HG03064 (cell line): ENCODE data around the gene YAE1.
"Not testable (repeated sequence)": the region's sequence is repeated elsewhere in the genome, so short reads cannot be mapped to it uniquely, and the experiment has no call there.

Experiments used
- ATAC-seq: cut with Tn5 transposase; IDR thresholded peaks from one replicate; pipeline ENCODE4 v1.9.1; 2021; ENCODE audit warnings: low read depth; ENCODE audit not compliant: unreplicated experiment

YAE1 gene

GRCh38 chr7:39566023-39566921 is at the start of gene YAE1:
Gene YAE1, plus strand, starts transcription at chr7:39566404. Its CDS starts 15 bp downstream, at chr7:39566419.
- ATAC-seq: peak; percentile 97

- ATAC-seq: no peak
Observed at GRCh38 chr7:39516498-39516897, 49.7 kb upstream of the YAE1 start.

GRCh38 chr7:39517240-39517639 is 49.0 kb upstream of the YAE1 start:
- ATAC-seq: no peak

- no peak for ATAC-seq
Observed at GRCh38 chr7:39525926-39526325, 40.3 kb upstream of the YAE1 start.

GRCh38 chr7:39526666-39527065 is 39.5 kb upstream of the YAE1 start:
- no peak for ATAC-seq

- ATAC-seq: no peak
Observed at GRCh38 chr7:39527296-39527695, 38.9 kb upstream of the YAE1 start.

GRCh38 chr7:39527951-39528350 is 38.3 kb upstream of the YAE1 start:
- ATAC-seq: no peak

- ATAC-seq: no peak
Observed at GRCh38 chr7:39528849-39529248, 37.4 kb upstream of the YAE1 start.

- no peak for ATAC-seq
Observed at GRCh38 chr7:39529582-39529981, 36.6 kb upstream of the YAE1 start.

- ATAC-seq: no peak
Observed at GRCh38 chr7:39530971-39531370, 35.2 kb upstream of the YAE1 start.

GRCh38 chr7:39531818-39532217 is 34.4 kb upstream of the YAE1 start:
- no peak for ATAC-seq

- ATAC-seq: no peak
Observed at GRCh38 chr7:39532832-39533231, 33.4 kb upstream of the YAE1 start.

GRCh38 chr7:39534599-39534998 is 31.6 kb upstream of the YAE1 start:
- ATAC-seq: no peak

GRCh38 chr7:39535064-39535463 is 31.1 kb upstream of the YAE1 start:
- no peak for ATAC-seq

- ATAC-seq: no peak
Observed at GRCh38 chr7:39535720-39536119, 30.5 kb upstream of the YAE1 start.

GRCh38 chr7:39536951-39537350 is 29.3 kb upstream of the YAE1 start:
- no peak for ATAC-seq

- ATAC-seq: no peak
Observed at GRCh38 chr7:39539816-39540215, 26.4 kb upstream of the YAE1 start.

- ATAC-seq: no peak
Observed at GRCh38 chr7:39540320-39540719, 25.9 kb upstream of the YAE1 start.

- no peak for ATAC-seq
Observed at GRCh38 chr7:39541511-39541910, 24.7 kb upstream of the YAE1 start.

- not testable (repeated sequence) for ATAC-seq
Observed at GRCh38 chr7:39544774-39545173, 21.4 kb upstream of the YAE1 start.

- no peak for ATAC-seq
Observed at GRCh38 chr7:39547336-39547735, 18.9 kb upstream of the YAE1 start.

- ATAC-seq: no peak
Observed at GRCh38 chr7:39550411-39550810, 15.8 kb upstream of the YAE1 start.
